HG03575 (cell line): ENCODE data around the gene ARHGAP10.
"Not testable (repeated sequence)": the region's sequence is repeated elsewhere in the genome, so short reads cannot be mapped to it uniquely, and the experiment has no call there.

ENCODE experiments used
- ATAC-seq: cut with Tn5 transposase; IDR thresholded peaks from one replicate; pipeline ENCODE4 v1.9.1; 2021; ENCODE audit not compliant: unreplicated experiment, insufficient number of reproducible peaks, low FRiP score; ENCODE audit errors: extremely low read depth

The ARHGAP10 gene

GRCh38 chr4:147991543-147992283, 259.8 kb downstream of the ARHGAP10 start:
- ATAC-seq: no peak

DNA sequence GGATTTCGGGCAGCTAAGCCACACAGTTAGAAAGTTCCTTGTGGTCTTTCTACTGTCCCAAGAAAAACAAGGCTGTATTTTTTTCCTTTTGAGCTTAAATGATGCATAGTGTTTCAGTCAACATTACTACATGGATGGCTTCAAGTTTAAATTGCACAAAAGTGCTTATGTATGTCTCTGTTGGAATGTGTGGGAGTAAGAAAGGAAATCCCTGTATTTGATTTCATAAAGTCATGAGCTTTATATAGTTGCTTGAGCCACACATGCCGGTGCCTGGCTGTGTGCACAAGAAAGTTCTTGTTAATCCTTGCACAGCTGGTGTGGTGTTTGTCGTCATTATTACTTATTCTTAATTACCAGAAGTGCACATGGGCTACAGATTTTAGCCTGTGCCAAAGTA, 262.2 kb downstream of the ARHGAP10 start:
- ATAC-seq: no peak

- no peak for ATAC-seq
Observed at GRCh38 chr4:147994491-147995385, 262.9 kb downstream of the ARHGAP10 start.

- no peak for ATAC-seq
Observed at GRCh38 chr4:147996859-147997258, 265.0 kb downstream of the ARHGAP10 start.

GRCh38 chr4:148000038-148000437, 268.1 kb downstream of the ARHGAP10 start:
- not testable (repeated sequence) for ATAC-seq

- ATAC-seq: no peak
Observed at GRCh38 chr4:148004228-148004857, 272.5 kb downstream of the ARHGAP10 start.

- ATAC-seq: no peak
Observed at GRCh38 chr4:148006001-148006400, 274.1 kb downstream of the ARHGAP10 start.

GRCh38 chr4:148007314-148007760, 275.4 kb downstream of the ARHGAP10 start:
- ATAC-seq: no peak

DNA sequence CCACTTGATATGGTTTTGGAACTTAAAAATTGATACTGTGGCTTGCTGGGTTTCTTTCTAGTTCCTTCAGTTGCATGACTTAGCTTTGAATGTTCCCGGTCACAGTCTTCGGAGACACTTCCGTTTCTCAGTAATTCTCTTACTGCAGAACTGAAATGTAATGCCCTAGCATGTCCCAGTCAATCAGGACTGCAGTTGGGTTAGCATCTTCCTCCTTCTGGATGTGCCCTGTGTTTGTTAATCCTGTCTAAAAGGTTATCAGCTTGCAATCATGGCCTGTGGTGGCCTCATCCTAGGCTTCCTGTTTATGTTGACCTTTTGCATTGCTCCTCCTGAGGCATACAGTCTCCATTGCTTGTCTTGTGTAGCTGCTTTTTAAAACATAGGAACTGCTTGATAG, 275.9 kb downstream of the ARHGAP10 start:
- no peak for ATAC-seq

GRCh38 chr4:148015058-148015457, 283.2 kb downstream of the ARHGAP10 start:
- ATAC-seq: no peak

DNA sequence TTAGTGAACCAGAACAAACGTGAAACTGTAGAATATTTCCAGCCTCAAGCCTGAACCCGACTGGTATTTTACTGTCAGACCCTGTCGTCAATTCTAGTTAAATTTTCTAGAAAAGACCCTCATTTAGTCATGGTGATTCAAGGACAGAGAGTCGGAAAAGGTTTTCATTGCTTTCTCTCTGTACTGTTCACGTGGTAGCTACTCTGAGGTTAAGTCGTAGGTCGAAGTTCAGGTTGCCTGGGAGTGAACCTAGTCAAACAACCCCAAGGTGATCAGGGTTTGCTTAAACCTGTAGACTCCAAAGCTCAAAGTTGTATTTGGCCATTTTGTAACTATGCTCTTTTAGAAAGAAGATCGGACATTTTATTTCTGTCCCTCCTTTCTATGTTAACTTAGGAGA, 283.6 kb downstream of the ARHGAP10 start:
- ATAC-seq: no peak

- no peak for ATAC-seq
Observed at GRCh38 chr4:148016063-148016637, 284.3 kb downstream of the ARHGAP10 start.

- ATAC-seq: no peak
Observed at GRCh38 chr4:148017801-148018200, 285.9 kb downstream of the ARHGAP10 start.

DNA sequence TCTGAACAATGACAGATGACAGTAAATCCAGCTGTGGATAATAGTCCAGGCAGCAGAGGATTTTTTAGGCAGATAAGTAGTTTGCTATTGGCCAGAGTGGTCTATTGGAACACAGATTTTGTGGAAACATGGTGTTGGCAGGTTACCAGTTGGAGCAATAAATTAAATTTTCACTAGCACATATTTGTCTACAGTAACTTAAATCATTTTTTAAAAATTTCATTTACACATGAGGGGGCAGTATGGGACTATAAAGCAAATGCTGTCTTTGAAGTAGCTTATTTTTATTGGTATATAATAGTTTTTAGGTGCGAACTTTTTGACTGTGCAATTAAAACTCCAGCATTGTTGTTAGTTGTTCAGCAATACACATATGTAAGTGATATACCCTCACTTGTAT, 289.8 kb downstream of the ARHGAP10 start:
- ATAC-seq: no peak

DNA sequence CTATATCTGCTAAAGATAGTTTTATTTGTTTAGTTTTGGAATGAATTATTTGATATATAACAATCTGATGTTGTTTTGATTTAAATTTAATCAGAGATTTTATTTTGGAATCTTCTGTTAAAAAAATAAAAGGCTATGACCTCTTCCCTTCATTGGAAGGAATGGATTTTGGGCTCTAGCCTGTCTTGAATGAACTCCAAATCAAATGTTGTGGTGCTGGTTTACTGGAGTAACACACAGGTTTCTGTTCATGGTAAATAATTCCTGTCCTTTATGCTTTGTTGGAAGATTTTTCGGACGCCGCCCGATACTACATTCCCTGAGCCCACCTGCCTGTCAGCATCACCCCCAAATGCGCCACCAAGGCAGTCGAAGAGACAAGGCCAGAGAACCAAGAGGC, 291.1 kb downstream of the ARHGAP10 start:
- ATAC-seq: no peak

DNA sequence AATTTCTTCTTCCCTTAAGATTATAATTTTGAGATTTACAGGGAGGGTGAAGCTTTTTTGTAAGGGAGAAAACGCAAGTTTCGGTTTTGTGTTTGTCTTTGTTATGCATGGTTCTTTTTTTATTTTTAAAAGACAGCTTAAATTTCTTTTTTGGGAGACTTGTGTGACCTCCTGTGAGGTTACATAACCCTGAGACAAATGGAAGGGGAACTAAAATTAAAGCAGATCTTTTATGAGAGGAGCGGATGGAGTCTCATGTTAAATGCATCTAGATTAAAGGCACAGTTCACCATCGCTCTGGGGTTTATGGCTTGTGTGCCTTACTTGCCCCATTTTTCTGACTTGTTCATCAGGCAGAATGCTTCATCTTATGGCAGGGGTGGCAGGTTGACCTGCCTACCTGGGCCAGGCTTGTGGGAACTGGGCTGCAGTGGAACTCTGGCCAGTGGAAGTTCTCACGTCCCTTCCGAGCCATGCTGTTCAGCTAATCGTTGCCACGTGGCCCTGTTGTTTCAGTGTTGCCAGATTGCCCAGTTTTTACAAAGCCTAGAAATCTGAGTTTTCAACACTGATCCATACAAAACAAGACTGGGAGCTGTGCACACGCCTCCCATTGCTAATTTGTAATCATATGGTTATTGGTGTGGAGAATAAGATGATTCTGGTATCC, 291.8 kb downstream of the ARHGAP10 start:
- ATAC-seq: no peak

DNA sequence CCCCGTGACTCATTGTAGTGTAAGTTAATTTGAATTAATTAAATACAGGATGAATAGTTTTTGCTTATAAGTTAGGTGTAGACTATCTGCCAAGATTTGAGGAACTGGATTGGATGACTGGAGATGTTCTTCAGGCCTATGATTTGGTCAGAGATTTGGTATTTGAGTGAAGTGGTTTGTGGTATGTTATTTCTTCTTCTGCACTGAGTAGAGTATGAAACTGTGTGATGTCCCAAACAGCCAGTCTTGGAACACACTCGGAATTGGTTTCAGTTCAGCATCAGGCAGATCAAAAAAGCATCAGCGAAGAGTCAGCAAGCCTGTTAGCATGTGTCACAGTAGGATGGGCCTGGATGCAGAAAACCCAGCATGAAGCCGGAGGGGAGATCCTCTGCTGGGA, 294.1 kb downstream of the ARHGAP10 start:
- no peak for ATAC-seq

DNA sequence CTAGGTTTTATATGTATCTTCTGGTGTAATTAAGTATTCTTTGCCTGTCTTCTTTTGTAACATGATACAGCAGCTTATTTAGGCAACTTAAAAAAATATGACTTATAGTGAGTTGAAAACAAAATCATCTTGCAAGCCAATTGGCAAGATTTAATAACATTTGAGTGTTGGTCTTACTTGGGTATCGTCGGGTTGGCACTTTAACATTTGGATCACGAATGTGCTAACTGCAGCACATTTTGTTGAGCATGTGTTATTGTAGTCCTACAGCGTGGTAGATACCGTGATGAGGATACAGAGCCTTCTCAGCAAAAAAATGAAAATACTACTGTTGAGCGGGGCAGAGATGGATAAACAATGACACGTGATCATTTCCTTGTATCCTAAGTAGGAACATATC, 295.3 kb downstream of the ARHGAP10 start:
- ATAC-seq: no peak

GRCh38 chr4:148029781-148030180, 297.9 kb downstream of the ARHGAP10 start:
- no peak for ATAC-seq
